Progenitor cell of endocrine pancreas (in vitro differentiated cells): ENCODE measurements around the gene WDR81. TPM values are rescaled to one million over a fixed set of nuclear protein-coding genes. Genes with fewer than 3 reads are reported as not detected.
"Not testable (repeated sequence)": the region's sequence is repeated elsewhere in the genome, so short reads cannot be mapped to it uniquely, and the experiment has no call there.

ENCODE experiments used
- DNase-seq: peaks from one replicate; pipeline ENCODE4 v3.0.0; 2021; ENCODE audit warnings: low spot score; ENCODE audit not compliant: unreplicated experiment
- H3K27ac Mint-ChIP-seq: 2 replicates; pipeline ENCODE4 v1.8.0; 2021; ENCODE audit warnings: mild to moderate bottlenecking, moderate library complexity, mixed read lengths
- H3K27me3 Mint-ChIP-seq: 2 replicates; pipeline ENCODE4 v1.8.0; 2021; ENCODE audit warnings: mixed read lengths
- H3K36me3 Mint-ChIP-seq: 2 replicates; pipeline ENCODE4 v1.8.0; 2022; ENCODE audit warnings: mixed read lengths; ENCODE audit not compliant: insufficient read depth
- H3K4me1 Mint-ChIP-seq: 2 replicates; pipeline ENCODE4 v1.8.0; 2021; ENCODE audit warnings: low read depth, mixed read lengths
- H3K4me3 Mint-ChIP-seq: 2 replicates; pipeline ENCODE4 v1.8.0; 2021; ENCODE audit warnings: low read depth, mild to moderate bottlenecking, moderate library complexity, mixed read lengths
- H3K9me3 Mint-ChIP-seq: 2 replicates; pipeline ENCODE4 v1.8.0; 2021; ENCODE audit warnings: low read depth, mixed read lengths
- CTCF ChIP-seq: fragments of 200-600 bp; sonication (generic); IDR thresholded peaks from one replicate; pipeline ENCODE4 v1.5.0; 2021; ENCODE audit warnings: antibody characterized with exemption, mild to moderate bottlenecking; ENCODE audit not compliant: unreplicated experiment
- total RNA-seq: library from RNA; stranded (reverse); gene quantifications from 2 replicates; pipeline ENCODE4 v1.2.1, GENCODE V29; 2021

Gene WDR81
- total RNA-seq, 1 donor from 2014 or later, result 22.1 TPM

GRCh38 chr17:1758807-1759206 is 34.3 kb downstream of the WDR81 start:
- H3K36me3 Mint-ChIP-seq, result no peaks in the 10 kb centered on the region
- H3K27ac Mint-ChIP-seq, result no peak overlapping the region
- TF ChIP-seq CTCF, result no peak
- no peaks in the 10 kb centered on the region for H3K9me3 Mint-ChIP-seq
- no peak for DNase-seq
- H3K4me3 Mint-ChIP-seq, result no peak overlapping the region
- no peaks in the 10 kb centered on the region for H3K27me3 Mint-ChIP-seq
- H3K4me1 Mint-ChIP-seq, result peaks cover 20% of the 10 kb centered on the region

GRCh38 chr17:1759529-1759928 is 35.0 kb downstream of the WDR81 start:
- DNase-seq, result no peak
- H3K9me3 Mint-ChIP-seq, result no peaks in the 10 kb centered on the region
- H3K4me1 Mint-ChIP-seq, result peaks cover 28% of the 10 kb centered on the region
- H3K36me3 Mint-ChIP-seq, result peaks cover 2% of the 10 kb centered on the region
- H3K4me3 Mint-ChIP-seq, result no peak overlapping the region
- H3K27ac Mint-ChIP-seq, result no peak overlapping the region
- TF ChIP-seq CTCF, result no peak
- no peaks in the 10 kb centered on the region for H3K27me3 Mint-ChIP-seq

- H3K4me3 Mint-ChIP-seq, result peak overlapping the region; percentile 84
- peak overlapping the region; percentile 87 for H3K27ac Mint-ChIP-seq
- TF ChIP-seq CTCF, result no peak
- no peaks in the 10 kb centered on the region for H3K9me3 Mint-ChIP-seq
- H3K27me3 Mint-ChIP-seq, result no peaks in the 10 kb centered on the region
- DNase-seq, result no peak
- H3K36me3 Mint-ChIP-seq, result peaks cover 3% of the 10 kb centered on the region
- H3K4me1 Mint-ChIP-seq, result peaks cover 27% of the 10 kb centered on the region
These were observed 37.9 kb downstream of the WDR81 start for GRCh38 chr17:1762233-1762900.

GRCh38 chr17:1762901-1763898 is 38.7 kb downstream of the WDR81 start:
- no peak for TF ChIP-seq CTCF
- Mint-ChIP-seq H3K9me3 (no peaks in the 10 kb centered on the region), H3K27ac (peak overlapping the region; percentile 92), H3K4me1 (peaks cover 27% of the 10 kb centered on the region), H3K4me3 (peak overlapping the region; percentile 84), H3K27me3 (no peaks in the 10 kb centered on the region), H3K36me3 (peaks cover 5% of the 10 kb centered on the region)
- no peak for DNase-seq

- peaks cover 5% of the 10 kb centered on the region for H3K36me3 Mint-ChIP-seq
- H3K4me3 Mint-ChIP-seq, result peak overlapping the region; percentile 84
- no peaks in the 10 kb centered on the region for H3K9me3 Mint-ChIP-seq
- H3K27me3 Mint-ChIP-seq, result no peaks in the 10 kb centered on the region
- H3K27ac Mint-ChIP-seq, result peak overlapping the region; percentile 52
- TF ChIP-seq CTCF, result no peak
- H3K4me1 Mint-ChIP-seq, result peaks cover 26% of the 10 kb centered on the region
- DNase-seq, result no peak
These were observed 39.8 kb downstream of the WDR81 start for GRCh38 chr17:1764284-1764683.

GRCh38 chr17:1764705-1765104 is 40.2 kb downstream of the WDR81 start:
- not testable (repeated sequence) for H3K9me3 Mint-ChIP-seq, H3K4me3 Mint-ChIP-seq, H3K36me3 Mint-ChIP-seq, H3K27me3 Mint-ChIP-seq, DNase-seq
- H3K4me1 Mint-ChIP-seq, result peaks cover 30% of the 10 kb centered on the region
- H3K27ac Mint-ChIP-seq, result peak overlapping the region; percentile 52
